ENCODE data around the gene CSK. TPM values are rescaled to one million over a fixed set of nuclear protein-coding genes. Genes with fewer than 3 reads are reported as not detected.

The CSK gene
- total and polyA plus RNA-seq, 2 experiments from 2014 or later: 13.6 to 27.5 TPM

DNA sequence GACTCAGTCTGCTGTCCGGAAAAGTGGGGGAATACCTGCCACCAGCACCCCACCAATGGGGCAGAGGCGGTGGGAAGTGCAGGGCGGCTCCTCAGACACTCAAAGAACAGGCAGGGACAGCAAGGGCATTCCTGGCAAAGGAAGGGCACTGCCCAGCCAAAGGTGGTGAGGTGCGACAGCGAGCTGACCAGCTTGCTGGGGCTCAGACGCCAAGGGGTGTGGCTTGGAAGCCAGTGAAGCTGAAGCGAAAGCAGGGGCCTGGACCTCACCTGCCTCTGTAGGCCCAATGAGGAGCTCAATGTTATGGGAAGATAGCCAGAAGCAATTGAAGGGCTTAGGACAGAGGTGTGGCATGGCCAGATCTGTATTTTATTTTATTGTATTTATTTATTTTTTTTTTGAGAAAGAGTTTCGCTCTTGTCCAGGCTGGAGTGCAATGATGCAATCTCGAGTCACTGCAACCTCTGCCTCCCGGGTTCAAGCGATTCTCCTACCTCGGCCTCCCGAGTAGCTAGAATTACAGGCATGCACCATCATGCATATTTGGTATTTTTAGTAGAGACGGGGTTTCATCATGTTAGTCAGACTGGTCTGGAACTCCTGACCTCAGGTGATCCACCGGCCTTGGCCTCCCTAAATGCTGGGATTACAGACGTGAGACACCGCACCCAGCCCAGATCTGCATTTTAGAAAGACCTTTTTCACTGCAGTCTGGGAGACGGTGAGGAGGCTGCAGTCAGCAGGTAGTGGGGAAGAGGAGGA is 26.4 kb downstream of the CSK start (continued):
- TF ChIP-seq, protein P1, sequence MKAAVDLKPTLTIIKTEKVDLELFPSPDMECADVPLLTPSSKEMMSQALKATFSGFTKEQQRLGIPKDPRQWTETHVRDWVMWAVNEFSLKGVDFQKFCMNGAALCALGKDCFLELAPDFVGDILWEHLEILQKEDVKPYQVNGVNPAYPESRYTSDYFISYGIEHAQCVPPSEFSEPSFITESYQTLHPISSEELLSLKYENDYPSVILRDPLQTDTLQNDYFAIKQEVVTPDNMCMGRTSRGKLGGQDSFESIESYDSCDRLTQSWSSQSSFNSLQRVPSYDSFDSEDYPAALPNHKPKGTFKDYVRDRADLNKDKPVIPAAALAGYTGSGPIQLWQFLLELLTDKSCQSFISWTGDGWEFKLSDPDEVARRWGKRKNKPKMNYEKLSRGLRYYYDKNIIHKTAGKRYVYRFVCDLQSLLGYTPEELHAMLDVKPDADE (IDR thresholded peaks at IDR 0.05): no peak
- no peak for TF ChIP-seq EZH2phosphoT487 (IDR thresholded peaks at IDR 0.05; ENCODE audit: unreplicated experiment)
- TF ChIP-seq EZH2 (IDR thresholded peaks at IDR 0.05; ENCODE audit: low read depth, unreplicated experiment): no peak
- TF ChIP-seq, protein P2, sequence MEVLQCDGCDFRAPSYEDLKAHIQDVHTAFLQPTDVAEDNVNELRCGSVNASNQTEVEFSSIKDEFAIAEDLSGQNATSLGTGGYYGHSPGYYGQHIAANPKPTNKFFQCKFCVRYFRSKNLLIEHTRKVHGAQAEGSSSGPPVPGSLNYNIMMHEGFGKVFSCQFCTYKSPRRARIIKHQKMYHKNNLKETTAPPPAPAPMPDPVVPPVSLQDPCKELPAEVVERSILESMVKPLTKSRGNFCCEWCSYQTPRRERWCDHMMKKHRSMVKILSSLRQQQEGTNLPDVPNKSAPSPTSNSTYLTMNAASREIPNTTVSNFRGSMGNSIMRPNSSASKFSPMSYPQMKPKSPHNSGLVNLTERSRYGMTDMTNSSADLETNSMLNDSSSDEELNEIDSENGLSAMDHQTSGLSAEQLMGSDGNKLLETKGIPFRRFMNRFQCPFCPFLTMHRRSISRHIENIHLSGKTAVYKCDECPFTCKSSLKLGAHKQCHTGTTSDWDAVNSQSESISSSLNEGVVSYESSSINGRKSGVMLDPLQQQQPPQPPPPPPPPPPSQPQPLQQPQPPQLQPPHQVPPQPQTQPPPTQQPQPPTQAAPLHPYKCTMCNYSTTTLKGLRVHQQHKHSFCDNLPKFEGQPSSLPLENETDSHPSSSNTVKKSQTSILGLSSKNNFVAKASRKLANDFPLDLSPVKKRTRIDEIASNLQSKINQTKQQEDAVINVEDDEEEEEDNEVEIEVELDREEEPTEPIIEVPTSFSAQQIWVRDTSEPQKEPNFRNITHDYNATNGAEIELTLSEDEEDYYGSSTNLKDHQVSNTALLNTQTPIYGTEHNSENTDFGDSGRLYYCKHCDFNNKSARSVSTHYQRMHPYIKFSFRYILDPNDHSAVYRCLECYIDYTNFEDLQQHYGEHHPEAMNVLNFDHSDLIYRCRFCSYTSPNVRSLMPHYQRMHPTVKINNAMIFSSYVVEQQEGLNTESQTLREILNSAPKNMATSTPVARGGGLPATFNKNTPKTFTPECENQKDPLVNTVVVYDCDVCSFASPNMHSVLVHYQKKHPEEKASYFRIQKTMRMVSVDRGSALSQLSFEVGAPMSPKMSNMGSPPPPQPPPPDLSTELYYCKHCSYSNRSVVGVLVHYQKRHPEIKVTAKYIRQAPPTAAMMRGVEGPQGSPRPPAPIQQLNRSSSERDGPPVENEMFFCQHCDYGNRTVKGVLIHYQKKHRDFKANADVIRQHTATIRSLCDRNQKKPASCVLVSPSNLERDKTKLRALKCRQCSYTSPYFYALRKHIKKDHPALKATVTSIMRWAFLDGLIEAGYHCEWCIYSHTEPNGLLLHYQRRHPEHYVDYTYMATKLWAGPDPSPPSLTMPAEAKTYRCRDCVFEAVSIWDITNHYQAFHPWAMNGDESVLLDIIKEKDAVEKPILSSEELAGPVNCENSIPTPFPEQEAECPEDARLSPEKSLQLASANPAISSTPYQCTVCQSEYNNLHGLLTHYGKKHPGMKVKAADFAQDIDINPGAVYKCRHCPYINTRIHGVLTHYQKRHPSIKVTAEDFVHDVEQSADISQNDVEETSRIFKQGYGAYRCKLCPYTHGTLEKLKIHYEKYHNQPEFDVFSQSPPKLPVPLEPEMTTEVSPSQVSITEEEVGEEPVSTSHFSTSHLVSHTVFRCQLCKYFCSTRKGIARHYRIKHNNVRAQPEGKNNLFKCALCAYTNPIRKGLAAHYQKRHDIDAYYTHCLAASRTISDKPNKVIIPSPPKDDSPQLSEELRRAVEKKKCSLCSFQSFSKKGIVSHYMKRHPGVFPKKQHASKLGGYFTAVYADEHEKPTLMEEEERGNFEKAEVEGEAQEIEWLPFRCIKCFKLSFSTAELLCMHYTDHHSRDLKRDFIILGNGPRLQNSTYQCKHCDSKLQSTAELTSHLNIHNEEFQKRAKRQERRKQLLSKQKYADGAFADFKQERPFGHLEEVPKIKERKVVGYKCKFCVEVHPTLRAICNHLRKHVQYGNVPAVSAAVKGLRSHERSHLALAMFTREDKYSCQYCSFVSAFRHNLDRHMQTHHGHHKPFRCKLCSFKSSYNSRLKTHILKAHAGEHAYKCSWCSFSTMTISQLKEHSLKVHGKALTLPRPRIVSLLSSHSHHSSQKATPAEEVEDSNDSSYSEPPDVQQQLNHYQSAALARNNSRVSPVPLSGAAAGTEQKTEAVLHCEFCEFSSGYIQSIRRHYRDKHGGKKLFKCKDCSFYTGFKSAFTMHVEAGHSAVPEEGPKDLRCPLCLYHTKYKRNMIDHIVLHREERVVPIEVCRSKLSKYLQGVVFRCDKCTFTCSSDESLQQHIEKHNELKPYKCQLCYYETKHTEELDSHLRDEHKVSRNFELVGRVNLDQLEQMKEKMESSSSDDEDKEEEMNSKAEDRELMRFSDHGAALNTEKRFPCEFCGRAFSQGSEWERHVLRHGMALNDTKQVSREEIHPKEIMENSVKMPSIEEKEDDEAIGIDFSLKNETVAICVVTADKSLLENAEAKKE (CRISPR knock-in tag; IDR thresholded peaks at IDR 0.05): no peak
- no peak for TF ChIP-seq POLR2AphosphoS5 (IDR thresholded peaks at IDR 0.05; ENCODE audit: low read depth)
- no peak for TF ChIP-seq CREB1 (CRISPR knock-in tag; IDR thresholded peaks at IDR 0.05; ENCODE audit: low read depth)

DNA sequence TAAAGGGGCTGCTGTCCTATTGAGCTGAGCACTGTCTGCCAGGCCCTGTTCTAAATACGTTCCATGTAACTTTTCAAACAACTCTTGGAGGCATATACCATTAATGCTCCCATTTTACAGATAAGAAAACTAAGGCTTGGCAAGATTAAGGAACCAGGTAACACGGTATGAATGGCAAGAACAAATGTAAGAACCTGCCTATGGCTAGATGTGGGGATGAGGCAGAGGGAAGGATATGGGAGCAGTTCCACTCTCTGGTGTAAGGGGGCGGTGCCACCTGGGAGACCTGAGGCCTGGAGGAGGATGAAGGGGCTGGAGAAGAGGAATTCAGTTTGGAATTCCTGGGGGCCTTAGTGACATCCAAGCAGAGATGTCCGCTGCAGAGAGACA is 27.0 kb downstream of the CSK start:
- peaks cover 12% of the 10 kb centered on the region; the same call in 2 of the 3 replicates for H3K4me1 Mint-ChIP-seq
- peak; percentile 89 for ATAC-seq
- Histone ChIP-seq H4K20me1 (replicated peaks; ENCODE audit: insufficient read depth) (no peaks in the 10 kb centered on the region), H3K9me2 (ENCODE audit: insufficient read depth) (no peaks in the 10 kb centered on the region), H3K27ac (ENCODE audit: low read depth) (no peak overlapping the region), H3K4me3 (no peak overlapping the region), H3K4me2 (no peak overlapping the region), H3K27me3 (ENCODE audit: insufficient read depth) (no peaks in the 10 kb centered on the region), H3K36me3 (ENCODE audit: insufficient read depth) (no peaks in the 10 kb centered on the region), H3K79me2 (replicated peaks; ENCODE audit: insufficient read depth) (no peaks in the 10 kb centered on the region), H3F3A (replicated peaks; ENCODE audit: low read depth) (no peaks in the 10 kb centered on the region), H2AFZ (no peak overlapping the region; the same call in 1 of the 2 replicates), H3K4me1 (ENCODE audit: insufficient read depth) (peaks cover 3% of the 10 kb centered on the region; the same call in 1 of the 2 replicates)
- no peak overlapping the region for H3K27ac Mint-ChIP-seq
- peak; percentile 82 for DNase-seq (ENCODE audit: low spot score)
- no peak for TF ChIP-seq STAT1 (IDR thresholded peaks at IDR 0.05; ENCODE audit: unreplicated experiment)
- TF ChIP-seq POLR2AphosphoS5 (IDR thresholded peaks at IDR 0.05; ENCODE audit: low read depth): no peak
- TF ChIP-seq, protein P3, sequence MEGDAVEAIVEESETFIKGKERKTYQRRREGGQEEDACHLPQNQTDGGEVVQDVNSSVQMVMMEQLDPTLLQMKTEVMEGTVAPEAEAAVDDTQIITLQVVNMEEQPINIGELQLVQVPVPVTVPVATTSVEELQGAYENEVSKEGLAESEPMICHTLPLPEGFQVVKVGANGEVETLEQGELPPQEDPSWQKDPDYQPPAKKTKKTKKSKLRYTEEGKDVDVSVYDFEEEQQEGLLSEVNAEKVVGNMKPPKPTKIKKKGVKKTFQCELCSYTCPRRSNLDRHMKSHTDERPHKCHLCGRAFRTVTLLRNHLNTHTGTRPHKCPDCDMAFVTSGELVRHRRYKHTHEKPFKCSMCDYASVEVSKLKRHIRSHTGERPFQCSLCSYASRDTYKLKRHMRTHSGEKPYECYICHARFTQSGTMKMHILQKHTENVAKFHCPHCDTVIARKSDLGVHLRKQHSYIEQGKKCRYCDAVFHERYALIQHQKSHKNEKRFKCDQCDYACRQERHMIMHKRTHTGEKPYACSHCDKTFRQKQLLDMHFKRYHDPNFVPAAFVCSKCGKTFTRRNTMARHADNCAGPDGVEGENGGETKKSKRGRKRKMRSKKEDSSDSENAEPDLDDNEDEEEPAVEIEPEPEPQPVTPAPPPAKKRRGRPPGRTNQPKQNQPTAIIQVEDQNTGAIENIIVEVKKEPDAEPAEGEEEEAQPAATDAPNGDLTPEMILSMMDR (conservative IDR thresholded peaks at IDR 0.05; ENCODE audit: low read depth in 2 of 2): peak; percentile 60 to 62
- H3K36me3 Mint-ChIP-seq (ENCODE audit: low read depth): peaks cover 5% of the 10 kb centered on the region; the same call in 2 of the 3 replicates
- H3K4me3 Mint-ChIP-seq: no peak overlapping the region
- no peaks in the 10 kb centered on the region for H3K9me3 Mint-ChIP-seq
- H3K27me3 Mint-ChIP-seq (ENCODE audit: insufficient read depth, low read depth, poor library complexity): peaks cover 3% of the 10 kb centered on the region

Measured in GM23338 (cell line).